Body of pancreas (tissue), 4 donors: Measurements from ENCODE around the gene LOXHD1. TPM values are rescaled to one million over a fixed set of nuclear protein-coding genes. Genes with fewer than 3 reads are reported as not detected.

Experiments used
- ATAC-seq: fragments of 150-250 bp; one replicate; pipeline ENCODE4 v1.9.1; 2016
- DNase-seq, 4 donors: peaks; one replicate each; pipeline ENCODE4 v3.0.0-alpha.2; 2019
- H3K27ac ChIP-seq, 4 donors: fragments of 200-600 bp; sonication (generic); 1 replicate in 3 of 4; 2 replicates in 1 of 4; pipeline versions ENCODE4 v1.5.1 to v1.6.1; 2016 to 2019; ENCODE audit warnings: mild to moderate bottlenecking in 1 of 4, mixed read lengths in 1 of 4, moderate library complexity in 1 of 4
- H3K27me3 ChIP-seq, 2 donors: fragments of 200-600 bp; sonication (generic); one replicate each; pipeline ENCODE4 v1.6.0; 2016; ENCODE audit warnings: mild to moderate bottlenecking in 1 of 2
- H3K36me3 ChIP-seq, 2 donors: fragments of 200-600 bp; sonication (generic); replicated peaks in 1 of 2; 2 replicates each; pipeline ENCODE4 v1.5.1; 2016; ENCODE audit warnings: low read depth in 2 of 2; ENCODE audit not compliant: insufficient read depth in 1 of 2
- H3K4me1 ChIP-seq: fragments of 200-600 bp; sonication (generic); one replicate; pipeline ENCODE4 v1.6.0; 2016
- H3K4me3 ChIP-seq, 2 donors: fragments of 200-600 bp; sonication (generic); 1 replicate in 1 of 2; 2 replicates in 1 of 2; pipeline ENCODE4 v1.5.1; 2016 to 2019
- H3K9me3 ChIP-seq, 3 donors: fragments of 200-600 bp; sonication (generic); 1 replicate in 2 of 3; 2 replicates in 1 of 3; pipeline ENCODE4 v1.5.1; 2016
- POLR2A ChIP-seq, 3 donors: fragments of 450-650 bp; IDR thresholded peaks; one replicate each; pipeline ENCODE4 v1.6.1; 2016; ENCODE audit warnings: antibody characterized with exemption in 3 of 3, mild to moderate bottlenecking in 2 of 3
- WGBS, 2 donors: methylation state at CpG; one replicate each; pipeline ENCODE4 v1.1.5; 2017; 5-methylcytosine and 5-hydroxymethylcytosine counted together
- intact Hi-C: fragments of 100-400 bp; cut with DNase I; formaldehyde crosslinking; loops from one replicate; pipeline ENCODE4 v1.15.1; 2023
- total RNA-seq, 2 donors: library from RNA; depleted of rRNA; stranded (reverse); fragments of >200 nt; gene quantifications; one replicate each; pipeline ENCODE4 v1.1.0, GENCODE V29; 2016
- TF ChIP-seq, protein P1 (sequence below), 7 experiments: fragments of 450-650 bp in 4 of 7; fragments of 200-600 bp in 3 of 7; sonication (generic) in 3 of 7; IDR thresholded peaks; one replicate each; pipeline ENCODE4 v1.5.1; 2016 to 2019; ENCODE audit warnings: antibody characterized with exemption in 7 of 7

Gene LOXHD1
- total RNA-seq, 2 donors from 2014 or later = 0.26 TPM; not detected in 1

- 87 to 89% methylated on average over 6 of the region's 6 CpGs for WGBS, 2 donors
- no peak for ATAC-seq
Observed at GRCh38 chr18:46575851-46576250, 81.2 kb downstream of the LOXHD1 start.

GRCh38 chr18:46574743-46575115, 82.3 kb downstream of the LOXHD1 start:
- TF ChIP-seq POLR2A (IDR thresholded peaks at IDR 0.05) = no peak
- TF ChIP-seq, protein P1, sequence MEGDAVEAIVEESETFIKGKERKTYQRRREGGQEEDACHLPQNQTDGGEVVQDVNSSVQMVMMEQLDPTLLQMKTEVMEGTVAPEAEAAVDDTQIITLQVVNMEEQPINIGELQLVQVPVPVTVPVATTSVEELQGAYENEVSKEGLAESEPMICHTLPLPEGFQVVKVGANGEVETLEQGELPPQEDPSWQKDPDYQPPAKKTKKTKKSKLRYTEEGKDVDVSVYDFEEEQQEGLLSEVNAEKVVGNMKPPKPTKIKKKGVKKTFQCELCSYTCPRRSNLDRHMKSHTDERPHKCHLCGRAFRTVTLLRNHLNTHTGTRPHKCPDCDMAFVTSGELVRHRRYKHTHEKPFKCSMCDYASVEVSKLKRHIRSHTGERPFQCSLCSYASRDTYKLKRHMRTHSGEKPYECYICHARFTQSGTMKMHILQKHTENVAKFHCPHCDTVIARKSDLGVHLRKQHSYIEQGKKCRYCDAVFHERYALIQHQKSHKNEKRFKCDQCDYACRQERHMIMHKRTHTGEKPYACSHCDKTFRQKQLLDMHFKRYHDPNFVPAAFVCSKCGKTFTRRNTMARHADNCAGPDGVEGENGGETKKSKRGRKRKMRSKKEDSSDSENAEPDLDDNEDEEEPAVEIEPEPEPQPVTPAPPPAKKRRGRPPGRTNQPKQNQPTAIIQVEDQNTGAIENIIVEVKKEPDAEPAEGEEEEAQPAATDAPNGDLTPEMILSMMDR (IDR thresholded peaks at IDR 0.05) = no peak
- DNase-seq = no peak
- H3K27me3 ChIP-seq = no peaks in the 10 kb centered on the region
- no peaks in the 10 kb centered on the region for H3K4me1 ChIP-seq
- H3K4me3 ChIP-seq = no peak overlapping the region
- intact Hi-C loops = no loop called here
- no peaks in the 10 kb centered on the region for H3K36me3 ChIP-seq
- ATAC-seq = no peak
- no peak overlapping the region for H3K27ac ChIP-seq
- WGBS, 2 donors = 70 to 74% methylated on average over 2 of the region's 2 CpGs
- H3K9me3 ChIP-seq = no peaks in the 10 kb centered on the region

More at GRCh38 chr18:46575851-46576250, 81.2 kb downstream of the LOXHD1 start:
- Histone ChIP-seq H3K4me1 (no peaks in the 10 kb centered on the region), H3K36me3 (no peaks in the 10 kb centered on the region), H3K4me3 (no peak overlapping the region), H3K27me3 (no peaks in the 10 kb centered on the region), H3K27ac (no peak overlapping the region), H3K9me3 (peaks cover 0 to 3% (median 0%) of the 10 kb centered on the region in 3 donors)
- no peak for DNase-seq
- TF ChIP-seq, protein P1 (IDR thresholded peaks at IDR 0.05) = no peak
- no peak for TF ChIP-seq POLR2A (IDR thresholded peaks at IDR 0.05)
- intact Hi-C loops = no loop called here

DNA sequence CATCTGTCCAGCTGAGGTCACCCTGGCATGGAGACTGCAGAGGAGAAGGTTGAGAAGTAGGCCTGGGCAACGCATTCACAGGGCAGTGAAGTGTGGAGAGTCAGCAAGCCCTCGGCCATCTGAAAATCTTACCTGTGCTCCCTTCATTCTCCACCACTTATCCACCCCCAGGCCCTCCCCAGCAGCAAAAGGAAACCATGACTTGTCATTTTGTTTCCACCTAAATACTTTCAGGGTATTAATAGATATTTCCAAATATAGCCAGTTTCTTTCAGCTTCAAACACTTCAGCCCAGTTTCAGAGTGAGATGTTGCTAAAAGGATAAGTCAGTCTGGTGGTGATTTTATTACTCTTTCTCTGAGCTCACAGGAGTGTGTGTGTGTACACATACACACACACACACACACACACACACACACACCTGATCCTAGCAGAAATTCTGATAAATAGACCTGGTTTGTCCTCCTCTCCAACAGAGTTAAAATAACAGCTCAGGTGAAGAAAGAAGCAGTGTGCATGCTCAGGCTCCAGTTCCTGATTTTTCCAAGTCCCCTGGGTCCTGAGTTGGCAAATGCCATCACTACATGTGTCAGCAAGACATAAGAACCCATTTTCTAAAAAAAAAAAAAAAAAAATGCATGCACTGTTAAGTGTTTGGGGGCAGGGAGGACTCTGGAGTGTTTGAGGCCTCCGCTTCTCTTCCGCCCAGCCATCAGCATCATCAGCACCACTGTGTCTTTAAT, 82.8 kb downstream of the LOXHD1 start:
- 83 to 88% methylated on average over 4 of the region's 4 CpGs for WGBS, 2 donors
- no peaks in the 10 kb centered on the region for H3K4me1 ChIP-seq
- no peak for ATAC-seq
- TF ChIP-seq, protein P1 (IDR thresholded peaks at IDR 0.05) = no peak
- no peak for TF ChIP-seq POLR2A (IDR thresholded peaks at IDR 0.05)
- no peaks in the 10 kb centered on the region for H3K9me3 ChIP-seq
- intact Hi-C loops = no loop called here
- no peaks in the 10 kb centered on the region for H3K36me3 ChIP-seq
- no peaks in the 10 kb centered on the region for H3K27me3 ChIP-seq
- H3K27ac ChIP-seq = no peak overlapping the region
- DNase-seq = no peak
- no peak overlapping the region for H3K4me3 ChIP-seq

DNA sequence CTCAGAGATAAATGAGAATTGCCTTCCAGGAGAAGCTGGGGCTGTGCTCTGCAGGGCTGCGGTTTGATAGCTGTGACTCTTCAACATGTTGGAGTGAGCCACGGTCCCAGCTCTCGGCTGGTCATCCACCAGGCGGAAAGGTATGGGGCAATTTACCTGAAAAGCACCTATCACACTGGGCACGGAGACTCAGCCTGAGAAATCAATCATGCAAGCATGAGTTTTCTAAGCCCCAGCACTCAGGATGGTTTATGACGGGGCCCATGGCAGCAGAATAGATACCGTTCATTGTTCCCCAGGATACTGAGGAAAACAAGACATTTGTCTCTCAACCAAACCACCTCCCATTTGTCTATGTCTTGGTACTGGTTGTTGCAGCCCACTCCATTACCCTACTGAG, 83.9 kb downstream of the LOXHD1 start:
- TF ChIP-seq, protein P1 (IDR thresholded peaks at IDR 0.05) = no peak
- TF ChIP-seq POLR2A (IDR thresholded peaks at IDR 0.05) = no peak
- 80 to 82% methylated on average over 7 of the region's 7 CpGs for WGBS, 2 donors
- Histone ChIP-seq H3K27ac (no peak overlapping the region), H3K4me3 (no peak overlapping the region), H3K4me1 (no peaks in the 10 kb centered on the region), H3K27me3 (no peaks in the 10 kb centered on the region), H3K36me3 (no peaks in the 10 kb centered on the region), H3K9me3 (no peaks in the 10 kb centered on the region)
- intact Hi-C loops = no loop called here
- ATAC-seq = no peak
- DNase-seq = no peak

- intact Hi-C loops = no loop called here
- 60 to 76% methylated on average over 4 to 6 of the region's 6 CpGs for WGBS, 2 donors
- no peaks in the 10 kb centered on the region for H3K27me3 ChIP-seq
Observed at GRCh38 chr18:46571756-46572155, 85.3 kb downstream of the LOXHD1 start.

More at GRCh38 chr18:46571756-46572155, 85.3 kb downstream of the LOXHD1 start:
- TF ChIP-seq POLR2A (IDR thresholded peaks at IDR 0.05) = no peak
- TF ChIP-seq, protein P1 (IDR thresholded peaks at IDR 0.05) = no peak
- H3K27ac ChIP-seq = no peak overlapping the region
- no peaks in the 10 kb centered on the region for H3K36me3 ChIP-seq
- no peak overlapping the region for H3K4me3 ChIP-seq
- H3K9me3 ChIP-seq = no peaks in the 10 kb centered on the region
- H3K4me1 ChIP-seq = no peaks in the 10 kb centered on the region
- ATAC-seq (no peak), DNase-seq (no peak)
